OCI-LY3 (cell line): ENCODE measurements around the gene TBC1D2B.
"Not testable (repeated sequence)": the region's sequence is repeated elsewhere in the genome, so short reads cannot be mapped to it uniquely, and the experiment has no call there.

Experiments
- H2AFZ ChIP-seq: fragments of 200-600, 300-600 bp; shearing (Covaris generic); 2 replicates; pipeline ENCODE4 v1.6.0; 2014; ENCODE audit warnings: antibody characterized with exemption, low read depth, low read length
- H3K27ac ChIP-seq: fragments of 200-600, 300-600 bp; sonication (generic); 2 replicates; pipeline ENCODE4 v1.5.1; 2014; ENCODE audit warnings: mild to moderate bottlenecking, low read length, moderate library complexity, mixed read lengths
- H3K27me3 ChIP-seq: fragments of 200-600, 300-600 bp; sonication (generic); 2 replicates; pipeline ENCODE4 v1.6.1; 2014; ENCODE audit warnings: low read depth, low read length, mixed read lengths
- H3K36me3 ChIP-seq: fragments of 200-600, 300-600 bp; sonication (generic); replicated peaks from 2 replicates; pipeline ENCODE3; 2014; ENCODE audit warnings: low read depth, low read length, mixed read lengths
- H3K4me1 ChIP-seq: fragments of 300-600, 200-600 bp; sonication (generic); 2 replicates; pipeline ENCODE4 v1.6.1; 2014; ENCODE audit warnings: low read length, mixed read lengths
- H3K4me2 ChIP-seq: fragments of 200-600, 300-600 bp; sonication (generic); 2 replicates; pipeline ENCODE4 v1.6.1; 2014; ENCODE audit warnings: low read length, mixed read lengths
- H3K4me3 ChIP-seq: fragments of 300-600, 200-600 bp; sonication (generic); 2 replicates; pipeline ENCODE4 v1.5.1; 2014; ENCODE audit warnings: antibody characterized with exemption, mild to moderate bottlenecking, low read length, moderate library complexity
- H3K79me2 ChIP-seq: fragments of 300-600, 200-600 bp; shearing (Covaris generic); 2 replicates; pipeline ENCODE4 v1.6.1; 2014; ENCODE audit warnings: mild to moderate bottlenecking, low read length, mixed read lengths
- H3K9ac ChIP-seq: fragments of 300-600, 200-600 bp; shearing (Covaris generic); 2 replicates; pipeline ENCODE4 v1.6.0; 2014; ENCODE audit warnings: mild to moderate bottlenecking, low read length, moderate library complexity
- H3K9me3 ChIP-seq: fragments of 200-600, 300-600 bp; shearing (Covaris generic); 2 replicates; pipeline ENCODE4 v1.6.1; 2014; ENCODE audit warnings: low read length, mixed read lengths; ENCODE audit not compliant: insufficient read depth
- H4K20me1 ChIP-seq: fragments of 200-600, 300-600 bp; sonication (generic); 2 replicates; pipeline ENCODE4 v1.6.1; 2016; ENCODE audit warnings: low read length, mixed read lengths; ENCODE audit not compliant: insufficient read depth
- CTCF ChIP-seq: fragments of 200-600, 300-600 bp; sonication (generic); IDR thresholded peaks from 2 replicates; pipeline ENCODE4 v1.5.1; 2014; ENCODE audit warnings: antibody characterized with exemption, low read length, low read depth
- EZH2phosphoT487 ChIP-seq: fragments of 200-600 bp; shearing (Covaris generic); IDR thresholded peaks from 2 replicates; pipeline ENCODE4 v1.6.1; 2018; ENCODE audit warnings: antibody characterized with exemption, mixed run types, low read depth

The TBC1D2B gene

DNA sequence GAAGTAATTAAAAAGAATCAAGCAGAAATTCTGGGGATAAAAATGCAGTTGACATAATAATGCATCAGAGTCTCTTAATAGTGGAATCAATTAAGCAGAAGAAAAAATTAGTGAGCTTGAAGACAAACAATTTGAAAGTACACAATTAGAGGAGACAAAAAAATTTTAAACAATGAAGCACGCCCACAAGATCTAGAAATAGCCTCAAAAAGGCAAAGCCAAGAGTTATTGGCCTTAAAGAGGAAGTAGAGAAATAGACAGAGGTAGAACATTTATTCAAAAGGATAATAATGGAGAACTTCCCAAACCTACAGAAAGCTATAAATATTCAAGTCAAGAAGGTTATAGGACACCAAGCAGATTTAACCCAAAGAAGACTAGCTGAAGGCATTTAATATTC is 113.3 kb downstream of the TBC1D2B start:
- Histone ChIP-seq H3K27ac (no peak overlapping the region), H3K9ac (no peak overlapping the region), H3K4me3 (no peak overlapping the region), H3K36me3 (no peaks in the 10 kb centered on the region), H3K4me2 (no peak overlapping the region), H3K79me2 (no peaks in the 10 kb centered on the region), H3K27me3 (peaks cover 8% of the 10 kb centered on the region; the same call in 1 of the 2 replicates), H2AFZ (no peak overlapping the region), H3K9me3 (no peaks in the 10 kb centered on the region), H4K20me1 (no peaks in the 10 kb centered on the region), H3K4me1 (peaks cover 19% of the 10 kb centered on the region)
- TF ChIP-seq EZH2phosphoT487 (no peak), CTCF (no peak)

DNA sequence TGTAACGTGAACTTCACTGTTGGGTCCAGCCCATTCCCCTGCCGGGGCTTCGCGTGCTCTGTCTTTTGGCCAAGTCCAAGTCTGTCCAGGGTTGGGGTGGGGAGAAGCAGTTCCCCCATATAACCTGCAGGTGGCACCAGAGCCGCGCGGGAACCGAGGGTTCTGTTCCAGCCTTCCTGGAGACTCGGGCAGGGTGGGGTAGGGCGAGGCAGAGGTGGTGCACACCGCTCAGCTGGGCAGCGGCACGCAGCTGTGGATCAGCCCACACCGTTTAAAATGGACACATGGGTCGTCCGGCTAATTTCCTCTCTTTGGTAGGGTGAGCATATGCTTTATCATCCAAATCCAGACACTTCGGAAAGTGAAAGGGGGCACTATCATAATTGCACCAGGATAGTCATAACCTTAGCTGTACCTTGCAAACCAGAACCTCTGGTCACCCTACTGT is 118.1 kb downstream of the TBC1D2B start:
- H3K9ac ChIP-seq, result peak overlapping the region; percentile 28
- no peaks in the 10 kb centered on the region for H3K9me3 ChIP-seq
- no peaks in the 10 kb centered on the region for H3K79me2 ChIP-seq
- H3K4me2 ChIP-seq, result peak overlapping the region; percentile 82
- peaks cover 27% of the 10 kb centered on the region for H3K4me1 ChIP-seq
- peak overlapping the region; percentile 73 for H2AFZ ChIP-seq
- no peaks in the 10 kb centered on the region for H4K20me1 ChIP-seq
- H3K27me3 ChIP-seq, result peaks cover 25% of the 10 kb centered on the region
- peak overlapping the region; percentile 73 for H3K4me3 ChIP-seq
- H3K27ac ChIP-seq, result no peak overlapping the region
- no peaks in the 10 kb centered on the region for H3K36me3 ChIP-seq
- TF ChIP-seq EZH2phosphoT487, result no peak
- peak; percentile 94 for TF ChIP-seq CTCF

- H3K27ac ChIP-seq, H3K79me2 ChIP-seq, H3K36me3 ChIP-seq, H4K20me1 ChIP-seq, H3K9ac ChIP-seq, H2AFZ ChIP-seq, H3K9me3 ChIP-seq: not testable (repeated sequence)
- Histone ChIP-seq H3K27me3 (peaks cover 25% of the 10 kb centered on the region), H3K4me1 (peaks cover 32% of the 10 kb centered on the region), H3K4me3 (peak overlapping the region; percentile 73), H3K4me2 (peak overlapping the region; percentile 82)
Observed at GRCh38 chr15:77958716-77959431, 118.6 kb downstream of the TBC1D2B start.

GRCh38 chr15:77958021-77958420 is 119.5 kb downstream of the TBC1D2B start:
- not testable (repeated sequence) for H3K9me3 ChIP-seq

DNA sequence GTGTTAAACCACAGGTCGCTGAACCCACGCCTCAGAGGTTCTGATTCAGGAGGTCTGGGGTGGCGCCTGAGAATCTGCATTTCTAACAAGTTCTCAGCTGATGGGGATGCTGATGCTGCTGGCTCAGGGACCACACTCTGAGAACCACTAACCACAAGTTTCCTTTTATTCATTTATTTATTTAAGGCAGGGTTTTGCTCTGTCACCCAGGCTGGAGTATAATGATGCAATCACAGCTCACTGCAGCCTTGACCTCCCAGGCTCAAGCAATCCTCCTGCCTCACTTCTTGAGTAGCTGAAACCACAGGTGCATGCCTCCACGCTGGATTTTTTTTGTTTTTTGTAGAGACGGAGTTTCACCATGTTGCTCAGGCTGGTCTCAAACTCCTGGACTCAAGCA is 123.6 kb downstream of the TBC1D2B start:
- H4K20me1 ChIP-seq, result not testable (repeated sequence)
- peak overlapping the region; percentile 28; the same call in 1 of the 2 replicates for H3K4me2 ChIP-seq

More at GRCh38 chr15:77958021-77958420, 119.5 kb downstream of the TBC1D2B start:
- not testable (repeated sequence) for H4K20me1 ChIP-seq, H3K4me2 ChIP-seq, H3K36me3 ChIP-seq, H3K79me2 ChIP-seq, H3K9ac ChIP-seq, H2AFZ ChIP-seq, H3K4me3 ChIP-seq, H3K27ac ChIP-seq
- Histone ChIP-seq H3K27me3 (peaks cover 19% of the 10 kb centered on the region), H3K4me1 (peaks cover 32% of the 10 kb centered on the region)

GRCh38 chr15:77952928-77953446 is 124.5 kb downstream of the TBC1D2B start:
- H3K4me2 ChIP-seq, H4K20me1 ChIP-seq, H3K27ac ChIP-seq, H3K79me2 ChIP-seq, H2AFZ ChIP-seq, H3K4me3 ChIP-seq, H3K9ac ChIP-seq, H3K4me1 ChIP-seq, H3K36me3 ChIP-seq, H3K9me3 ChIP-seq: not testable (repeated sequence)
- peaks cover 10% of the 10 kb centered on the region for H3K27me3 ChIP-seq

More for the DNA sequence above, 123.6 kb downstream of the TBC1D2B start:
- H3K4me1 ChIP-seq, result peaks cover 11% of the 10 kb centered on the region
- H3K27me3 ChIP-seq, result peaks cover 16% of the 10 kb centered on the region
- not testable (repeated sequence) for H3K79me2 ChIP-seq, H3K9ac ChIP-seq, H3K4me3 ChIP-seq, H3K36me3 ChIP-seq, H3K27ac ChIP-seq, H3K9me3 ChIP-seq, H2AFZ ChIP-seq

GRCh38 chr15:77951105-77951786 is 126.3 kb downstream of the TBC1D2B start:
- H3K27me3 ChIP-seq, H3K4me1 ChIP-seq, H3K36me3 ChIP-seq, H3K27ac ChIP-seq, H3K4me3 ChIP-seq, H3K79me2 ChIP-seq, H3K9ac ChIP-seq, H4K20me1 ChIP-seq, H2AFZ ChIP-seq, H3K9me3 ChIP-seq, H3K4me2 ChIP-seq: not testable (repeated sequence)
